Endothelial cell of umbilical vein (primary cell): ENCODE data around the gene MFRP. TPM values are rescaled to one million over a fixed set of nuclear protein-coding genes. Genes with fewer than 3 reads are reported as not detected.

Source experiments
- BruUV-seq: library from RNA; stranded (reverse); fragments of 400-500 nt; replicated peaks from 2 replicates; lab custom pipeline; 2021; lab: Mats Ljungman, UMichigan
- CTCF ChIA-PET: fragments of 300-600, 350-600 bp; sonication (Branson Sonifier 250); formaldehyde crosslinking; loops from one replicate; lab custom pipeline; 2021; ENCODE audit warnings: antibody characterized with exemption, inconsistent platforms; lab: Charles Lee
- POLR2A ChIA-PET: fragments of 300-600, 350-600 bp; sonication (Branson Sonifier 250); formaldehyde crosslinking; loops from one replicate; lab custom pipeline; 2021; ENCODE audit warnings: antibody characterized with exemption, inconsistent platforms; lab: Charles Lee
- DNase-seq: peaks from one replicate; pipeline ENCODE4 v3.0.0-alpha.2; 2011; ENCODE audit warnings: low read depth, low spot score
- FAIRE-seq: peaks from 2 replicates; lab custom pipeline; 2011; peaks lifted over from hg19 to GRCh38; lab: Jason Lieb, UNC
- H2AFZ ChIP-seq: 2 replicates; pipeline ENCODE4 v1.6.0; 2012; ENCODE audit warnings: low read depth, low read length, control low read depth, inconsistent platforms
- H3K27ac ChIP-seq: 2 replicates; pipeline ENCODE4 v1.5.1; 2011; ENCODE audit warnings: low read depth, mild to moderate bottlenecking, control low read depth, low read length, moderate library complexity; ENCODE audit not compliant: insufficient read depth
- H3K27me3 ChIP-seq, 2 experiments: 2 replicates each; pipeline versions ENCODE4 v1.6.0 to v1.6.1; 2011; ENCODE audit warnings: low read length in 2 of 2, mixed read lengths in 1 of 2; ENCODE audit not compliant: control insufficient read depth in 2 of 2, insufficient read depth in 2 of 2
- H3K36me3 ChIP-seq, 2 experiments: 2 replicates in 1 of 2; 3 replicates in 1 of 2; pipeline ENCODE4 v1.5.1; 2011; ENCODE audit warnings: low read length in 2 of 2, mild to moderate bottlenecking in 1 of 2, moderate library complexity in 1 of 2; ENCODE audit not compliant: control insufficient read depth in 2 of 2, insufficient read depth in 2 of 2; ENCODE audit errors: extremely low read depth in 1 of 2
- H3K4me1 ChIP-seq: 3 replicates; pipeline ENCODE4 v1.5.1; 2011; ENCODE audit warnings: mild to moderate bottlenecking, low read length; ENCODE audit not compliant: control insufficient read depth, insufficient read depth; ENCODE audit errors: extremely low read depth
- H3K4me2 ChIP-seq: 2 replicates; pipeline ENCODE4 v1.6.1; 2011; ENCODE audit warnings: low read length, control low read depth, mixed read lengths; ENCODE audit not compliant: insufficient read depth
- H3K4me3 ChIP-seq, 3 experiments: fragments of 200-600 bp in 1 of 3; sonication (generic), shearing (Covaris generic) in 1 of 3; replicated peaks in 1 of 3; 2 replicates each; pipeline ENCODE4 v1.5.1; 2011 to 2016; ENCODE audit warnings: control low read depth in 3 of 3, low read length in 3 of 3, mild to moderate bottlenecking in 2 of 3, inconsistent platforms in 1 of 3, low read depth in 1 of 3, moderate library complexity in 1 of 3; ENCODE audit not compliant: insufficient read depth in 1 of 3
- H3K79me2 ChIP-seq: 2 replicates; pipeline ENCODE4 v1.6.0; 2012; ENCODE audit warnings: low read length, inconsistent platforms; ENCODE audit not compliant: control insufficient read depth, insufficient read depth
- H3K9ac ChIP-seq: replicated peaks from 2 replicates; pipeline ENCODE3; 2011; ENCODE audit warnings: low read length, control low read depth; ENCODE audit not compliant: insufficient read depth; ENCODE audit errors: extremely low read depth
- H3K9me1 ChIP-seq: replicated peaks from 3 replicates; pipeline ENCODE4 v1.6.0; 2011; ENCODE audit warnings: mild to moderate bottlenecking, low read length; ENCODE audit not compliant: control insufficient read depth, insufficient read depth; ENCODE audit errors: extremely low read depth
- H3K9me3 ChIP-seq: replicated peaks from 2 replicates; pipeline ENCODE4 v1.5.1; 2012; ENCODE audit warnings: low read length, inconsistent platforms; ENCODE audit not compliant: control insufficient read depth, insufficient read depth
- H4K20me1 ChIP-seq: replicated peaks from 2 replicates; pipeline ENCODE3; 2011; ENCODE audit warnings: mild to moderate bottlenecking, low read length; ENCODE audit not compliant: control insufficient read depth, insufficient read depth; ENCODE audit errors: extremely low read depth
- FOS ChIP-seq: IDR thresholded peaks from 2 replicates; pipeline ENCODE4 v1.6.1; 2011; ENCODE audit warnings: mild to moderate bottlenecking, low read length, moderate library complexity, borderline replicate concordance; ENCODE audit not compliant: insufficient read depth
- JUN ChIP-seq: IDR thresholded peaks from 2 replicates; pipeline ENCODE4 v1.6.1; 2011; ENCODE audit warnings: borderline replicate concordance, low read depth; ENCODE audit not compliant: insufficient read length, insufficient read depth
- MYC ChIP-seq: IDR thresholded peaks from one replicate; pipeline ENCODE4 v1.6.1; 2011; ENCODE audit warnings: mild to moderate bottlenecking, low read depth, low read length
- POLR2AphosphoS5 ChIP-seq: IDR thresholded peaks from 2 replicates; pipeline ENCODE4 v1.6.1; 2012; ENCODE audit warnings: low read depth, mild to moderate bottlenecking, control low read depth, low read length, moderate library complexity; ENCODE audit not compliant: insufficient read depth
- dilution Hi-C: fragments of 300-500 bp; cut with MboI; formaldehyde crosslinking; loops from one replicate; pipeline ENCODE4 v1.15.0; 2019; ENCODE audit warnings: low sequenced_read_pairs; ENCODE audit not compliant: extremely low pct_ligation_motif_present
- intact Hi-C: fragments of 100-400 bp; cut with micrococcal nuclease; formaldehyde crosslinking; loops from one replicate; pipeline ENCODE4 v1.10.0; 2022
- polyA plus RNA-seq, 4 experiments: library from polyadenylated mRNA; depleted of rRNA in 3 of 4; stranded (reverse) in 3 of 4; unstranded in 1 of 4; fragments of >200 nt; gene quantifications; 2 replicates each; pipeline versions ENCODE4 v1.2.1 to v1.2.3, GENCODE V29; 2011 to 2012; ENCODE audit warnings: missing spikeins in 1 of 4
- total RNA-seq: library from RNA; stranded (reverse); gene quantifications from 2 replicates; pipeline ENCODE4 v1.2.3, GENCODE V29; 2021
- TF ChIP-seq, protein P1 (sequence below), 2 donors: IDR thresholded peaks; 1 replicate in 1 of 2; 2 replicates in 1 of 2; pipeline ENCODE4 v1.5.1; 2011; ENCODE audit warnings: low read length in 2 of 2, mild to moderate bottlenecking in 2 of 2, moderate library complexity in 2 of 2, control low read depth in 1 of 2, inconsistent platforms in 1 of 2, low read depth in 1 of 2; ENCODE audit not compliant: insufficient read depth in 1 of 2; ENCODE audit errors: extremely low read depth in 1 of 2

Gene MFRP
- total and polyA plus RNA-seq, 2 donors (not counting 3 experiments of a cell fraction or from before 2014, with no cell fraction given) = 0.08 TPM; not detected in 1

DNA sequence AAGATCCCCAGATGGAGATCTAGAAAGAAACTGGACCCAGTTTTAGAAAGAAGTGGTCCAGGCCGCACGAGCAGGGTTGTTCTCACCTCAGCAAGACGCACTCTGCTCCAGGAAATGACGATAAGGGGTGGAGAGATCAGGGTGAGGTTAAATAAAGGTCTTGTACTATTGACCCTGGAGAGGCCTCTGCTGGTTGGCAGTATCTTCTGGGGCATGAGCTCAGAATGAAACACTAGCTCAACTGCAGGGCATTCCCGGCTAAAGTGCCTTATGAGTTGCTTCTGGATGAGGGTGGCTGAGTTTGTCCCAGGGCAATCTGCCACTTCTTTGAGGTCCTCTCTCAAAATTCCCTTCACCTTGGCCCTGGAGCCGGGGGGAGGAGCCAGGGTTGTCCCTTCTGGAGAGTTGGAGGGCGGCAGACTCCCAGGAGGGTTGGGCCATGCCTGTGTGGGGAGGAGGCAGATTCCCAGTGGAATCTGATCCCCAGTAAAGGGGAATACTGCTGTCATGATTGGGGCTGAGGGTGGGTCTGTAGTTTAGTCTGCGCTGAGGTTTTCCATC, 24.1 kb upstream of the MFRP start:
- no peak for FAIRE-seq
- Histone ChIP-seq H3K36me3 (no peaks in the 10 kb centered on the region), H3K9me3 (no peaks in the 10 kb centered on the region), H2AFZ (no peak overlapping the region), H3K4me3 (no peak overlapping the region), H3K9ac (no peak overlapping the region), H3K9me1 (no peaks in the 10 kb centered on the region), H3K27ac (no peak overlapping the region), H3K4me1 (no peaks in the 10 kb centered on the region), H3K27me3 (peaks cover 0 to 4% of the 10 kb centered on the region in 2 experiments), H4K20me1 (no peaks in the 10 kb centered on the region), H3K79me2 (no peaks in the 10 kb centered on the region), H3K4me2 (no peak overlapping the region)
- ChIA-PET POLR2A (no interaction called here), CTCF (interaction anchor here (0.9 to 11.7 kb wide), 6 partner anchors 9 to 50 kb away, joined by 3 to 154 read pairs (median 12); partner anchors contain the start of genes C1QTNF5 and USP2)
- no TSS peak for BruUV-seq
- dilution Hi-C loops (no loop called here), intact Hi-C loops (loop anchor here (5.0 kb wide), 1 partner anchor 163 kb away; the partner anchor contains the start of gene CBL)
- no peak for DNase-seq
- TF ChIP-seq FOS (no peak), JUN (no peak), MYC (no peak), POLR2AphosphoS5 (no peak)
- TF ChIP-seq, protein P1, sequence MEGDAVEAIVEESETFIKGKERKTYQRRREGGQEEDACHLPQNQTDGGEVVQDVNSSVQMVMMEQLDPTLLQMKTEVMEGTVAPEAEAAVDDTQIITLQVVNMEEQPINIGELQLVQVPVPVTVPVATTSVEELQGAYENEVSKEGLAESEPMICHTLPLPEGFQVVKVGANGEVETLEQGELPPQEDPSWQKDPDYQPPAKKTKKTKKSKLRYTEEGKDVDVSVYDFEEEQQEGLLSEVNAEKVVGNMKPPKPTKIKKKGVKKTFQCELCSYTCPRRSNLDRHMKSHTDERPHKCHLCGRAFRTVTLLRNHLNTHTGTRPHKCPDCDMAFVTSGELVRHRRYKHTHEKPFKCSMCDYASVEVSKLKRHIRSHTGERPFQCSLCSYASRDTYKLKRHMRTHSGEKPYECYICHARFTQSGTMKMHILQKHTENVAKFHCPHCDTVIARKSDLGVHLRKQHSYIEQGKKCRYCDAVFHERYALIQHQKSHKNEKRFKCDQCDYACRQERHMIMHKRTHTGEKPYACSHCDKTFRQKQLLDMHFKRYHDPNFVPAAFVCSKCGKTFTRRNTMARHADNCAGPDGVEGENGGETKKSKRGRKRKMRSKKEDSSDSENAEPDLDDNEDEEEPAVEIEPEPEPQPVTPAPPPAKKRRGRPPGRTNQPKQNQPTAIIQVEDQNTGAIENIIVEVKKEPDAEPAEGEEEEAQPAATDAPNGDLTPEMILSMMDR (IDR thresholded peaks at IDR 0.05; ENCODE audit: extremely low read depth in 1 of 2, insufficient read depth in 1 of 2, low read depth in 1 of 2, low read length in 2 of 2) = no peak
